Osteoblast (primary cell): ENCODE data around the gene EVPL. TPM values are rescaled to one million over a fixed set of nuclear protein-coding genes. Genes with fewer than 3 reads are reported as not detected.
A peak's percentile ranks its signal among the peaks of the same experiment; 100 is the strongest.

Experiments used
- DNase-seq: peaks from one replicate; pipeline ENCODE4 v3.0.0; 2011; ENCODE audit warnings: low spot score, mixed read lengths; ENCODE audit not compliant: insufficient read length; ENCODE audit errors: missing footprints
- H2AFZ ChIP-seq: 2 replicates; pipeline ENCODE4 v1.6.0; 2011; ENCODE audit warnings: mild to moderate bottlenecking, low read length
- H3K27ac ChIP-seq: 2 replicates; pipeline ENCODE4 v1.5.1; 2011; ENCODE audit warnings: mild to moderate bottlenecking, low read depth, low read length, moderate library complexity
- H3K27me3 ChIP-seq: 2 replicates; pipeline ENCODE4 v1.6.0; 2012; ENCODE audit warnings: mild to moderate bottlenecking, control low read depth, inconsistent platforms, low read length, moderate library complexity; ENCODE audit not compliant: insufficient read depth
- H3K36me3 ChIP-seq: 2 replicates; pipeline ENCODE4 v1.5.1; 2011; ENCODE audit warnings: mild to moderate bottlenecking, low read length, control low read depth, moderate library complexity; ENCODE audit not compliant: insufficient read depth
- H3K4me1 ChIP-seq: 2 replicates; pipeline ENCODE4 v1.5.1; 2011; ENCODE audit warnings: mild to moderate bottlenecking, low read length, control low read depth, moderate library complexity; ENCODE audit not compliant: insufficient read depth
- H3K4me2 ChIP-seq: 2 replicates; pipeline ENCODE4 v1.6.0; 2011; ENCODE audit warnings: mild to moderate bottlenecking, low read length; ENCODE audit not compliant: insufficient read depth
- H3K4me3 ChIP-seq: fragments of 200-600 bp; sonication (generic); 3 replicates; pipeline ENCODE4 v1.5.1; 2012; ENCODE audit warnings: mild to moderate bottlenecking, low read length, inconsistent platforms; ENCODE audit not compliant: insufficient read depth
- H3K79me2 ChIP-seq: 2 replicates; pipeline ENCODE4 v1.6.0; 2012; ENCODE audit warnings: mild to moderate bottlenecking, low read length, control low read depth, inconsistent platforms; ENCODE audit not compliant: insufficient read depth
- H3K9me3 ChIP-seq: 2 replicates; pipeline ENCODE4 v1.5.1; 2011; ENCODE audit warnings: low read depth, low read length, control low read depth
- H4K20me1 ChIP-seq: 2 replicates; pipeline ENCODE4 v1.6.0; 2012; ENCODE audit warnings: mild to moderate bottlenecking, low read length, control low read depth; ENCODE audit not compliant: insufficient read depth
- total RNA-seq: library from RNA; depleted of rRNA; stranded (reverse); fragments of >200 nt; gene quantifications from 2 replicates; pipeline ENCODE4 v1.2.3, GENCODE V29; 2012
- TF ChIP-seq, protein P1 (sequence below): IDR thresholded peaks from 2 replicates; pipeline ENCODE4 v1.5.1; 2011; ENCODE audit warnings: mild to moderate bottlenecking, low read depth, low read length, moderate library complexity; ENCODE audit errors: extremely low read depth

EVPL gene
- total RNA-seq, 1 donor: not detected

DNA sequence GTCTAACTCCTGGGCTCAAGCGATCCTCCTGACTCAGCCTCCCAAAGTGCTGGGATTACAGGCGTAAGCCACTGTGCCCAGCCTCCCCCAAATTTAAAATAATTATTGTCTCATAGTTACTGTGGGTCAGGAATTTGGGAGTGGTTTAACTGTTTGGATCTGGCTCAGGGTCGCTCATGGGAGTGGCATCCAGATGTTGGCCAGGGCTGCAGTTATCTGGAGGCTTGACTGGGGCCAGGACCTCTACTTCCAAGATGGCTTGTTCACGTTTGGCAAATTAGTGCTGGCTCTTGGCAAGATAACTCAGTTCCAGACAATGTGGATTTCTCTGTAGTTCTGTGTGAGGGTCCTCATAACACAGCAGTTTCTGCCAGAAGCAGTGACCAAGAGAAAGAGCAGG, 40.1 kb downstream of the EVPL start:
- no peaks in the 10 kb centered on the region for H3K9me3 ChIP-seq
- peaks cover 10% of the 10 kb centered on the region for H3K4me1 ChIP-seq
- H3K79me2 ChIP-seq: peaks cover 16% of the 10 kb centered on the region
- no peak overlapping the region for H3K4me3 ChIP-seq
- H3K36me3 ChIP-seq: peaks cover 5% of the 10 kb centered on the region
- H2AFZ ChIP-seq: no peak overlapping the region
- no peaks in the 10 kb centered on the region for H4K20me1 ChIP-seq
- H3K4me2 ChIP-seq: no peak overlapping the region
- no peaks in the 10 kb centered on the region for H3K27me3 ChIP-seq
- TF ChIP-seq, protein P1, sequence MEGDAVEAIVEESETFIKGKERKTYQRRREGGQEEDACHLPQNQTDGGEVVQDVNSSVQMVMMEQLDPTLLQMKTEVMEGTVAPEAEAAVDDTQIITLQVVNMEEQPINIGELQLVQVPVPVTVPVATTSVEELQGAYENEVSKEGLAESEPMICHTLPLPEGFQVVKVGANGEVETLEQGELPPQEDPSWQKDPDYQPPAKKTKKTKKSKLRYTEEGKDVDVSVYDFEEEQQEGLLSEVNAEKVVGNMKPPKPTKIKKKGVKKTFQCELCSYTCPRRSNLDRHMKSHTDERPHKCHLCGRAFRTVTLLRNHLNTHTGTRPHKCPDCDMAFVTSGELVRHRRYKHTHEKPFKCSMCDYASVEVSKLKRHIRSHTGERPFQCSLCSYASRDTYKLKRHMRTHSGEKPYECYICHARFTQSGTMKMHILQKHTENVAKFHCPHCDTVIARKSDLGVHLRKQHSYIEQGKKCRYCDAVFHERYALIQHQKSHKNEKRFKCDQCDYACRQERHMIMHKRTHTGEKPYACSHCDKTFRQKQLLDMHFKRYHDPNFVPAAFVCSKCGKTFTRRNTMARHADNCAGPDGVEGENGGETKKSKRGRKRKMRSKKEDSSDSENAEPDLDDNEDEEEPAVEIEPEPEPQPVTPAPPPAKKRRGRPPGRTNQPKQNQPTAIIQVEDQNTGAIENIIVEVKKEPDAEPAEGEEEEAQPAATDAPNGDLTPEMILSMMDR: no peak
- no peak overlapping the region for H3K27ac ChIP-seq
- no peak for DNase-seq

DNA sequence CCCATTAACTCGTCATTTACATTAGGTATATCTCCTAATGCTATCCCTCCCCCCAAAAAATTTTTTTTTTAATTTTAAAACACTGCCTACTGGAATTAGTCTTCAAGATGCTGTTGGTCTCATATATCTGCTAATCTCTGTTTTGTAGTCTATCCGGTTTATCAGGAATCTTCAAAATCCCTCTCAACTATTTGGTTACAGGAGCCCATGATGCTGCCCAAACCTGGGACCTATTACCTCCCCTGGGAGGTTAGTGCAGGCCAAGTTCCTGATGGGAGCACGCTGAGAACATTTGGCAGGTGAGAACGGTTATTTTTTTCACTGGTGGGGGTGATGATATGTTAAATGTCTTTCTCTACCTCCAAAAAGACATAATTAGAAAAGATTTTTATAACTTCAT, 41.1 kb downstream of the EVPL start:
- H3K4me2 ChIP-seq: no peak overlapping the region
- H3K36me3 ChIP-seq: no peaks in the 10 kb centered on the region
- no peak overlapping the region for H3K4me3 ChIP-seq
- no peaks in the 10 kb centered on the region for H3K27me3 ChIP-seq
- TF ChIP-seq, protein P1: no peak
- H2AFZ ChIP-seq: no peak overlapping the region
- no peak overlapping the region for H3K27ac ChIP-seq
- peak; percentile 41 for DNase-seq
- H4K20me1 ChIP-seq: no peaks in the 10 kb centered on the region
- H3K9me3 ChIP-seq: no peaks in the 10 kb centered on the region
- peaks cover 15% of the 10 kb centered on the region for H3K4me1 ChIP-seq
- H3K79me2 ChIP-seq: peaks cover 16% of the 10 kb centered on the region

DNA sequence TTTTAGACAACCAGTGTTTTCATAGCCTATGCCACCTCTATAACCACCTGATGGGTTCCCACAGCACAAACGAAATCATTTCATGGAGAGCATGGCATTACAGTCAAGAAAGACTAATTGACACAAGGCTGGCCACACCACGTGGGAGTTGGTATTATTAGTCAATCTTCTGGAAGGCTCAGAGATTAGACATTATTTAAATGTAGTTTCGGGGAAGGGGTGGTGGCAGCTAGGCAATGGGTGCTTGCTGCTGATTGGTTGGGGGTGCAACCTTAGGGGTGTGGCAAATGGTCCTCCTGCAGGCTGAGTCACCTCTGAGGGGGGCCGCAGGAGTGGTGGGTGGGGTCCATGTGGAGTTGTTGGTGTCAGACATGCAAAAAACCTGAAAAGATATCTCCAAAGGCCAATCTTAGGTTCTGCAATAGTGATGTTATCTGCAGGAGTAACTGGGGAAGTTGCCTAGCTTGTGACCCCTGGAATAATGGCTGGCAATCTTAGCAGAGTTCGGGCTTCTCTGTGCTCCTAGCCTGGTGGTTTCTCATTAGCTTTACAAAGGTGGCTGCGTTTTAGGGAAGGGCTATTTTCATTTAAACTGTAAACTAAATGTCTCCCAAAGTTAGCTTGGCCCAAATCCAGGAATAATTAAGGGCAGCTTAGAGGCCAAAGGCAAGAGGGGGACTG, 43.5 kb downstream of the EVPL start:
- H3K4me3 ChIP-seq: no peak overlapping the region
- DNase-seq: peak; percentile 11
- no peak overlapping the region for H3K27ac ChIP-seq
- H4K20me1 ChIP-seq: no peaks in the 10 kb centered on the region
- no peaks in the 10 kb centered on the region for H3K36me3 ChIP-seq
- TF ChIP-seq, protein P1: no peak
- no peak overlapping the region for H2AFZ ChIP-seq
- peak overlapping the region; percentile 39 for H3K4me2 ChIP-seq
- peaks cover 15% of the 10 kb centered on the region for H3K4me1 ChIP-seq
- no peaks in the 10 kb centered on the region for H3K27me3 ChIP-seq
- H3K9me3 ChIP-seq: no peaks in the 10 kb centered on the region
- peaks cover 27% of the 10 kb centered on the region for H3K79me2 ChIP-seq

DNA sequence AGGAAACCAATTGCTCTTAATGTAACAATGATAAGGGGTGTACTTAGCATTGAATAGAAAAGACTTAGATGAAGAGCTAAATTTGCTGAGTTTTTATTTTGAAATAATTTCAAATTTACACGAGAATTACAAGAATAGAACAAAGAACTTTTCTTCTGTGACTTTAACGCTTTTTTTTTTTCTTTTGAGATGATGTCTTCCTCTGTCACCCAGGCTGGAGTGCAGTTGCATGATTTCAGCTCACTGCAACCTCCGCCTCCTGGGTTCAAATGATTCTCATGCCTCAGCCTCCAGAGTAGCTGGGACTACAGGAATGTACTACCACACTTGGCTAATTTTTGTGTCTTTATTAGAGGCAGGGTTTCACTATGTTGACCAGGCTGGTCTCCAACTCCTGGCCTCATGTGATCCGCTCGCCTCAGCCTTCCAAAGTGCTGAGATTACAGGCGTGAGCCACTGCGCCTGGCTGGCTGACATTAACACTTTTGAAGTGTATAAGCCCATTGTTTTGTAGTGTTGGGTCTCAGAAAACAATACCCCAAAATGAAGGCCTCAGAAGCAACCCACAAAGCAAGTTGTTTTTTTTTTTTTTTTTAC, 46.0 kb downstream of the EVPL start:
- no peak overlapping the region for H3K4me3 ChIP-seq
- H3K79me2 ChIP-seq: peaks cover 50% of the 10 kb centered on the region
- peak overlapping the region; percentile 90 for H3K27ac ChIP-seq
- TF ChIP-seq, protein P1: no peak
- no peaks in the 10 kb centered on the region for H3K9me3 ChIP-seq
- no peaks in the 10 kb centered on the region for H3K36me3 ChIP-seq
- DNase-seq: no peak
- no peak overlapping the region for H2AFZ ChIP-seq
- no peaks in the 10 kb centered on the region for H3K27me3 ChIP-seq
- no peak overlapping the region for H3K4me2 ChIP-seq
- peaks cover 24% of the 10 kb centered on the region for H3K4me1 ChIP-seq
- H4K20me1 ChIP-seq: no peaks in the 10 kb centered on the region
